Keratinocyte (primary cell): Measurements from ENCODE around the gene MSANTD3. TPM values are rescaled to one million over a fixed set of nuclear protein-coding genes. Genes with fewer than 3 reads are reported as not detected.

Experiments
- DNase-seq: peaks from one replicate; pipeline ENCODE4 v3.0.0-alpha.2; 2011; ENCODE audit warnings: low read depth, missing footprints, low spot score
- FAIRE-seq: peaks from 2 replicates; lab custom pipeline; 2011; peaks lifted over from hg19 to GRCh38; lab: Jason Lieb, UNC
- H2AFZ ChIP-seq: 2 replicates; pipeline ENCODE4 v1.6.0; 2012; ENCODE audit warnings: low read length, control low read depth, inconsistent platforms; ENCODE audit not compliant: control insufficient read depth
- H3K27ac ChIP-seq: 2 replicates; pipeline ENCODE4 v1.5.1; 2011; ENCODE audit warnings: low read length; ENCODE audit not compliant: control insufficient read depth, insufficient read depth
- H3K27me3 ChIP-seq: 3 replicates; pipeline ENCODE4 v1.6.0; 2011; ENCODE audit warnings: low read length; ENCODE audit not compliant: control insufficient read depth, insufficient read depth; ENCODE audit errors: extremely low read depth
- H3K36me3 ChIP-seq, 2 experiments: 2 replicates in 1 of 2; 3 replicates in 1 of 2; pipeline ENCODE4 v1.5.1; 2011; ENCODE audit warnings: low read length in 2 of 2, mild to moderate bottlenecking in 1 of 2; ENCODE audit not compliant: control insufficient read depth in 2 of 2, insufficient read depth in 2 of 2; ENCODE audit errors: extremely low read depth in 1 of 2
- H3K4me1 ChIP-seq: 3 replicates; pipeline ENCODE4 v1.5.1; 2011; ENCODE audit warnings: low read length; ENCODE audit not compliant: control insufficient read depth, insufficient read depth; ENCODE audit errors: extremely low read depth
- H3K4me2 ChIP-seq: 3 replicates; pipeline ENCODE4 v1.6.0; 2011; ENCODE audit warnings: low read depth, low read length; ENCODE audit not compliant: control insufficient read depth, insufficient read depth; ENCODE audit errors: extremely low read depth
- H3K4me3 ChIP-seq, 3 experiments: fragments of 200-600 bp in 1 of 3; sonication (generic) in 1 of 3; 2 replicates in 2 of 3; 3 replicates in 1 of 3; pipeline ENCODE4 v1.5.1; 2011 to 2016; ENCODE audit warnings: low read length in 3 of 3, mild to moderate bottlenecking in 3 of 3, control low read depth in 2 of 3, inconsistent platforms in 1 of 3, low read depth in 1 of 3, mixed read lengths in 1 of 3, mixed run types in 1 of 3, moderate library complexity in 1 of 3; ENCODE audit not compliant: control insufficient read depth in 2 of 3, insufficient read depth in 2 of 3; ENCODE audit errors: extremely low read depth in 1 of 3
- H3K79me2 ChIP-seq: 2 replicates; pipeline ENCODE4 v1.6.0; 2012; ENCODE audit warnings: low read length; ENCODE audit not compliant: control insufficient read depth, insufficient read depth
- H3K9ac ChIP-seq: 3 replicates; pipeline ENCODE4 v1.6.0; 2011; ENCODE audit warnings: low read length; ENCODE audit not compliant: control insufficient read depth, insufficient read depth; ENCODE audit errors: extremely low read depth
- H3K9me1 ChIP-seq: 3 replicates; pipeline ENCODE4 v1.6.0; 2011; ENCODE audit warnings: low read length; ENCODE audit not compliant: control insufficient read depth, insufficient read depth; ENCODE audit errors: extremely low read depth
- H3K9me3 ChIP-seq: 2 replicates; pipeline ENCODE4 v1.5.1; 2012; ENCODE audit warnings: low read depth, low read length; ENCODE audit not compliant: control insufficient read depth
- H4K20me1 ChIP-seq: 3 replicates; pipeline ENCODE4 v1.6.0; 2011; ENCODE audit warnings: low read length; ENCODE audit not compliant: control insufficient read depth, insufficient read depth; ENCODE audit errors: extremely low read depth
- CTCF ChIP-seq, 3 experiments: IDR thresholded peaks in 1 of 3; conservative IDR thresholded peaks in 1 of 3; optimal IDR thresholded peaks in 1 of 3; 2 replicates in 2 of 3; 3 replicates in 1 of 3; pipeline versions ENCODE3 to v1.5.1; 2011; ENCODE audit warnings: low read length in 3 of 3, mild to moderate bottlenecking in 3 of 3, moderate library complexity in 2 of 3, control low read depth in 1 of 3, inconsistent platforms in 1 of 3; ENCODE audit not compliant: insufficient read depth in 2 of 3; ENCODE audit errors: extremely low read depth in 1 of 3
- EZH2 ChIP-seq: IDR thresholded peaks from one replicate; pipeline ENCODE4 v1.6.1; 2012; ENCODE audit warnings: inconsistent platforms, mild to moderate bottlenecking, low read length, moderate library complexity
- dilution Hi-C: fragments of 300-500 bp; cut with MboI; formaldehyde crosslinking; loops from one replicate; pipeline ENCODE4 v1.7.0; 2020; ENCODE audit warnings: low sequenced_read_pairs; ENCODE audit not compliant: extremely low pct_ligation_motif_present
- polyA plus RNA-seq, 5 experiments: library from polyadenylated mRNA; depleted of rRNA in 3 of 5; stranded (reverse) in 3 of 5; stranded (forward) in 1 of 5; unstranded in 1 of 5; fragments of >200 nt; gene quantifications; 1 replicate in 1 of 5; 2 replicates in 3 of 5; 3 replicates in 1 of 5; pipeline versions ENCODE4 v1.2.1 to v1.2.3, GENCODE V29; 2011 to 2012; ENCODE audit warnings: missing spikeins in 2 of 5, low read depth in 1 of 5, low replicate concordance in 1 of 5

MSANTD3 gene
- polyA plus RNA-seq, 1 donor (not counting 4 experiments of a cell fraction or from before 2014, with no cell fraction given) = 50.7 TPM

- H2AFZ ChIP-seq = no peak overlapping the region
- H3K27ac ChIP-seq = no peak overlapping the region
- peaks cover 6% of the 10 kb centered on the region for H3K4me1 ChIP-seq
- no peak overlapping the region for H3K4me2 ChIP-seq
- no peak overlapping the region for H3K9ac ChIP-seq
- H3K36me3 ChIP-seq = no peaks in the 10 kb centered on the region
- FAIRE-seq (no peak), DNase-seq (no peak)
- H4K20me1 ChIP-seq = no peaks in the 10 kb centered on the region
- H3K4me3 ChIP-seq = no peak overlapping the region
- no peaks in the 10 kb centered on the region for H3K9me3 ChIP-seq
- no peaks in the 10 kb centered on the region for H3K9me1 ChIP-seq
- H3K27me3 ChIP-seq = no peaks in the 10 kb centered on the region
- H3K79me2 ChIP-seq = no peaks in the 10 kb centered on the region
- no peak for TF ChIP-seq CTCF (optimal IDR thresholded peaks at IDR 0.05 in 1 of 3, IDR thresholded peaks at IDR 0.05 in 1 of 3, conservative IDR thresholded peaks at IDR 0.05 in 1 of 3; ENCODE audit: extremely low read depth in 1 of 3, insufficient read depth in 2 of 3, low read length in 3 of 3)
- TF ChIP-seq EZH2 = no peak
- dilution Hi-C loops = no loop called here
Measured at GRCh38 chr9:100406962-100407361, 20.0 kb upstream of the MSANTD3 start.

GRCh38 chr9:100408546-100409175 lies 18.3 kb upstream of the MSANTD3 start:
- Histone ChIP-seq H4K20me1 (no peaks in the 10 kb centered on the region), H3K36me3 (no peaks in the 10 kb centered on the region), H3K79me2 (no peaks in the 10 kb centered on the region), H3K4me1 (peaks cover 8% of the 10 kb centered on the region), H3K4me3 (no peak overlapping the region), H2AFZ (peak overlapping the region; percentile 4), H3K9ac (no peak overlapping the region), H3K27me3 (no peaks in the 10 kb centered on the region), H3K9me1 (no peaks in the 10 kb centered on the region), H3K4me2 (no peak overlapping the region), H3K27ac (no peak overlapping the region), H3K9me3 (no peaks in the 10 kb centered on the region)
- dilution Hi-C loops = no loop called here
- no peak for FAIRE-seq
- no peak for TF ChIP-seq CTCF (optimal IDR thresholded peaks at IDR 0.05 in 1 of 3, IDR thresholded peaks at IDR 0.05 in 1 of 3, conservative IDR thresholded peaks at IDR 0.05 in 1 of 3; ENCODE audit: extremely low read depth in 1 of 3, insufficient read depth in 2 of 3, low read length in 3 of 3)
- DNase-seq = no peak
